Activated CD4-positive, alpha-beta T cell treated with anti-CD3 and anti-CD28 coated beads, Interleukin-2, Interleukin-4, amounts not matched to agents 100 ng/mL and 50 ng/mL, durations not matched to agents 16 hours and 8 hours (primary cell): Measurements from ENCODE around the gene ILF2.
A peak's percentile ranks its signal among the peaks of the same experiment; 100 is the strongest.

Source experiments
- DNase-seq: peaks from one replicate; pipeline ENCODE4 v3.0.0-alpha.2; 2020; ENCODE audit warnings: low spot score

The ILF2 gene

GRCh38 chr1:153627715-153628626 lies 42.8 kb downstream of the ILF2 start, which contains the start of gene S100A1:
S100A1 (plus strand) TSS chr1:153628434; CDS start chr1:153630522, 2,088 bp downstream.
- no peak for DNase-seq

DNA sequence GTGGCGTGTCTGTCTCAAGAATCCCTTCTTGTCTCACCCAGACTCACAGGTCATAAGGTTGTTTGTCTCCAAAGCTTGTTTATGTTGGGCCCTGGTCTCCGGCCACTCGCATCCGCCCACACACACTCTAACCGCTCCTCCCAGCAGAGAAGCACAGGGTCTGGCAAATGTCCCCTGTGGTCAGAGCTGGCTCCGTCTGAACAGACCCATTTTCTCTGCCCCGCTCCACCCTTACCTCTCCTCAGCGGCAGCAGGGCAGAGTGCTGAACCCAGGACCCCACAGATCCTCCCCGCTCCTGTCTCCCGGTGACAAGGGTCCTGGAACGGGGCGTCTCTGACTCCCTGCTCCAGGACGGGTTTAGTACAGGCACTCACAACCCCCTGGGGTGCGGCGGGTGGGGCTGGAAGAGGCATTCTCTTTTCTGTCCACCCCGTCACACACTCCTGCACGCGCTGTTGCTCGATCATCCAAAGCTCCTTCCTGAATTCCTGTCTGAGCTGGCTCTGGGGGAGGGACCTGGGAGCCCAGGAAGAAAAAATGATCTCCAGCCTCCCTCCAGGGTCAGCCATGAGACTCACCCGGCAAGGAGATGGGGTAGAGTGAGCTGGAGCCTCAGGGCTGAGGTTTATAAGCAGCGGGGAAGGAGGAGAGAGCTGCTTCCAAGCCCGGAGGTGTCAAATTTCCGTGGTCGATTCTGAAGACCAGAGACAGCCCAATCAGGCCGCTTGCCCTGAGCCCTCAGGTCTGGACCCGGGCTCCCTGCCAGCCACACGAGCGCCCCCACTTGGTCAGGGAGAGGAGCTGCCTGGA lies 43.7 kb downstream of the ILF2 start, which contains the start of gene S100A13:
Gene S100A13 (minus strand): TSS at position 602 of the 811 bp plus-strand sequence. CDS start 1,033 bp downstream, outside the sequence.
- DNase-seq: no peak

DNA sequence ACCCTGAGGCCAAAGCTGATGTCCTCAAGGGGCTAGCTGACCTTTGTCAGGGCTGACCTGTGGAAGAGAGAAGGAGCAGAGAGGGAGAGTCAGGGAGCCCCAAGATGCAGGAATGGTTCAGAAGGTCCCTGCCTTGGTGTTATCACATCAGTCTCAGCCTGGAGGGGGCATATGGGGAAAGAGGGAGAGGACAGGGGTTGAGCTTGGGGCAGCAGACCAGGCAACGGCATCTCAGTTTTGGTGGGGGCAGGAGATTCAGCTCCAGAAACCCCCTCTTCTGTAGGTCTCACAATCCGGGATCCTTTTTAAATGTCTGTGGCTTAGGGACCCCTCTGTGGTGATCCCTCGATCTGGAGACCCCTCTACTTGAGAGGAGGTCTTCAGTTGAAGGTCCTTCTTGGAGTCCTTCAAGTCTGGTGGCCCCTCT lies 44.3 kb downstream of the ILF2 start:
- DNase-seq: no peak

- no peak for DNase-seq
Measured at GRCh38 chr1:153624965-153625611, 45.7 kb downstream of the ILF2 start.

GRCh38 chr1:153623101-153623500 lies 47.7 kb downstream of the ILF2 start:
- DNase-seq: no peak

GRCh38 chr1:153619171-153619570 lies 51.6 kb downstream of the ILF2 start:
- no peak for DNase-seq

DNA sequence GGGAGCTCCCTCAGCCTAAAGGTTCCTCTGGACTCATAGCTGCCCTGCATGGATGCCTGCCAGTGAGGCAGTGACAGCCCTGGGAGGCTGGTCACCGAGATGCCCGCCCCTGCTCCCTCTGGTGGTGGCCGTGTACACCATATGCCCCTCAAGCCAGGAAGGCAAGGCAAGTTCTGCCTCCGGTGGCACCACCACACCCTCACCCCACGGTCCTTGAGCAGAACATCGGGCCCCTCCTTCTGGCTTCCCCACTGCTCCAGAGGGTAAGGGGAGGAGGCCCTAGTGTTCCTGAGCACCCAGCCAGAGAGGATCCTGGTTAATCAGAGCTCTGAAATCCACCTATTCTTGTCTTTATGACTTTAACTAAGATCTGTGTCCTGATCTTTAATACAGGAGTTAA lies 53.1 kb downstream of the ILF2 start:
- DNase-seq: peak; percentile 78

- DNase-seq: no peak
Measured at GRCh38 chr1:153616917-153617311, 53.9 kb downstream of the ILF2 start.

- no peak for DNase-seq
Measured at GRCh38 chr1:153616144-153616916, 54.5 kb downstream of the ILF2 start, which contains the start of gene S100A14. S100A14 (minus strand) TSS chr1:153616325; CDS start chr1:153615858, 467 bp downstream.

DNA sequence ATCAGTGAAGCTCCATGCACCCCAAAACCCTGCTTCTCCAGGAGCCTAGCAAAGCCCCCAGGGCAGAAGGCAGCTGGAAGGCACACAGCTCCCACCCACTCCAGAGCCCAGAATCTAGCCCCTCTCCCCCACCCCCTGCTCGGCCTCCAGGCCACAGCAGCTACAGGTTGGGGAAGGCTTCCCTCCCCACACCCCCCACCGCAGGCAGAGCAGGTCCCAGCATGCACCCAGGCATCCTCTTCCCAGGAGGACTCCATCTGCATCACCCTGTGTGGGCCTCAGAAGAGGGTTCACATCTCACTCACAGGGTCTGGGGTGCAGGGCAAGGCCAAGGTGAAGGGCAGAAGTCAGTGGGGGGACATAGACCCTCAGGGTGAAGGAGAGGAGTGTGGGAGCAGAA lies 55.4 kb downstream of the ILF2 start:
- no peak for DNase-seq

- no peak for DNase-seq
Measured at GRCh38 chr1:153614906-153615305, 55.9 kb downstream of the ILF2 start.

GRCh38 chr1:153614189-153614900 lies 56.4 kb downstream of the ILF2 start:
- no peak for DNase-seq

- DNase-seq: no peak
Measured at GRCh38 chr1:153613406-153613805, 57.4 kb downstream of the ILF2 start.

DNA sequence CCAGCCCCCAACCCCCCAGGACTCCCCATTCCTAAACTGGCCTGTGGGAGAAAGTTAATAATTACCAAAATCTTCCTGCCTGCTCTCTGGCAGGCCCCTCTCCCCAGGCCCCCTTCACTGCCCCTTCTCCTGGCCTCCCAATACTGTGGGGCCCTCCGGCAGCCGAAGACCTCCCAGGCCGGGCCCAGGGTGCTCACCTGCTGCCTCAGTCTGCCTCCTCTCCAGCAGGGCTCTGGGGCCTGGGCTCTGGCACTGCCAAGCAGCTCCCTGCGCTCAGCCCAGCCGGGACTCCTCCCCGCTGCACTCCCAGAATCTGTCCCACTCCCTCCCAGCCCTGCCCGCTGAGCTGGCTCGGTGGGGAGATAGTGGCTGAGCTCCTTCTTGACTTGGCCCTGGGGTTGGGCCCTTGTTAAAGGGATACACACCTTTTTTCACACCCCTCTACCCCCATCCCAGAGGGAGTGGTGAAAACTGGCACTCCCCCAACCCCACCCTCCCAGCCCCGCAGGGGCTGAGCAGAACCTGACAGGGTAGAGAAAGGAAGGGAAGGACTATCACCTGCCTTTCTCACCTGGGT lies 58.0 kb downstream of the ILF2 start, which contains the start of gene S100A16:
Gene S100A16 (minus strand): TSS at position 383 of the 577 bp plus-strand sequence. CDS start 4,986 bp downstream, outside the sequence.
- DNase-seq: no peak

DNA sequence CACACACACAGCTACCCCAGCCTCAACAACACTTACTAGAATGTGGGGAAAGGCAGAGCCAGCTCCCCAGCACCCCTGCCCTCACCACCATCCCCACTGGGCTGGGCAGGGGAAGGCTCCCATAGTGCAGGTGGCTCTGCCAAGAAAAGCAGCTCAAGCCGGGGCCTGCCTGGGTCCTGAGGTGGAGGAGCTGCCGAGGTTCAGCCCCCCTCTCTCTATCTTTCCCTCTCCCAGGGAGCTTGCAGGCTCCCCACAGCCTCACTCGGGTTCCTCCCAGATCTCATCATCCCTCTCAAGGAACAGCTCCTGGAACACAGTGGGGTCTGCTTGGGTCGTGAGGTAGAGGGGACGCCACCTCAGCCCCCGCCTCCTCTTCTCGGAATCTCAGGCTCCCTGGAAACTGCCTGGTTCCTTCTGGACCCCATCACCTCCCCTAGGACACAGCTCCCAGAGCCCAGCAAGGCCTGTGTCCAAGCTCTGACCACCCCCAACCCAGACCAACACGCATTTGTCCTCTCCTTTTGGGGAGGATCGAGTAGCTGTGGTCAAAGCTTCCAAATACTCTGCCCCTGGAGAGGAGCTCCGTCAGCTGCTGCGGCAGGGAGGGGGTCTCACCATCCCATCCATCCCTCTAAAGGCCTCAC lies 58.6 kb downstream of the ILF2 start:
- DNase-seq: no peak
